Neural cell (in vitro differentiated cells): ENCODE results near the gene RBM20.

Experiments
- CTCF ChIP-seq: fragments of 450-650 bp; IDR thresholded peaks from 2 replicates; pipeline ENCODE4 v1.5.1; 2014; ENCODE audit warnings: antibody characterized with exemption, mild to moderate bottlenecking, moderate library complexity; ENCODE audit not compliant: poor library complexity, severe bottlenecking
- RAD21 ChIP-seq: fragments of 450-650 bp; conservative IDR thresholded peaks from 2 replicates; pipeline ENCODE4 v1.6.1; 2014; ENCODE audit warnings: antibody characterized with exemption, mild to moderate bottlenecking, moderate library complexity
- SMC3 ChIP-seq: fragments of 450-650 bp; conservative IDR thresholded peaks from 2 replicates; pipeline ENCODE4 v1.6.1; 2014; ENCODE audit warnings: antibody characterized with exemption, mild to moderate bottlenecking, moderate library complexity; ENCODE audit not compliant: poor library complexity

DNA sequence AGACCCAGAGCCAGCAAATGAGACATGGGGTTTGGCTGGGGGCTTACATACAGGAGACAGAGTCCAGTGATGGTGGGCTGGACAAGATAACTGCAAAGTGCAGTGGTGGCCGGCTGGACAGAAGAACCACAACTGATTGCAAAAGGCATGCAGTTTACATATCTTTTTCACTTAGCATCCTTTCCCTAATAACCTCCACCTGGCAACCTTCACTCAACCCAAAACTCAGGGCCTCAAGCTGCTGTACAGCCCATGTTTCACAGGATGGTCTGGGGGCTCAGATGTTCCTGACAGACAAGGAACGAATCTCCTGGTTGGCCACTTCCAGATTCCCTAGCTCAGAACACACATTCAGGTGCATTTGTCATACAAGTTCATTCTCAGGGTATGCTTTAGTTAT, 219.8 kb downstream of the RBM20 start:
- no peak for TF ChIP-seq CTCF
- TF ChIP-seq RAD21: no peak
- TF ChIP-seq SMC3: no peak
